ENCODE data around the gene SSBP3. TPM values are rescaled to one million over a fixed set of nuclear protein-coding genes. Genes with fewer than 3 reads are reported as not detected.

The SSBP3 gene
- total RNA-seq, 3 donors from 2014 or later = 21.3 to 28.0 (median 25.6) TPM

- Histone ChIP-seq H3K36me3 (no peaks in the 10 kb centered on the region), H3K27ac (no peak overlapping the region), H3K4me3 (no peak overlapping the region), H3K9me3 (no peaks in the 10 kb centered on the region), H3K4me1 (peaks cover 0 to 12% of the 10 kb centered on the region in 2 donors), H3K27me3 (no peaks in the 10 kb centered on the region)
- no peak for DNase-seq (ENCODE audit: low spot score in 2 of 2)
- intact Hi-C loops (cut with DNase I; ENCODE audit: low total_unique reads) = no loop called here
- TF ChIP-seq POLR2AphosphoS5 (IDR thresholded peaks at IDR 0.05) (no peak), CTCF (IDR thresholded peaks at IDR 0.05) (no peak), POLR2A (IDR thresholded peaks at IDR 0.05) (no peak)
Measured at GRCh38 chr1:54307305-54307704, 98.9 kb downstream of the SSBP3 start.

GRCh38 chr1:54305906-54306514 lies 100.2 kb downstream of the SSBP3 start:
- H3K4me3 ChIP-seq = no peak overlapping the region
- no peaks in the 10 kb centered on the region for H3K27me3 ChIP-seq
- intact Hi-C loops (cut with DNase I; ENCODE audit: low total_unique reads) = no loop called here
- no peak for TF ChIP-seq CTCF (IDR thresholded peaks at IDR 0.05)
- TF ChIP-seq POLR2A (IDR thresholded peaks at IDR 0.05) = no peak
- TF ChIP-seq POLR2AphosphoS5 (IDR thresholded peaks at IDR 0.05) = no peak
- no peak overlapping the region for H3K27ac ChIP-seq
- no peak for DNase-seq (ENCODE audit: low spot score in 2 of 2)
- peaks cover 0 to 12% of the 10 kb centered on the region in 2 donors for H3K4me1 ChIP-seq
- H3K36me3 ChIP-seq = no peaks in the 10 kb centered on the region
- H3K9me3 ChIP-seq = no peaks in the 10 kb centered on the region

GRCh38 chr1:54304518-54304917 lies 101.7 kb downstream of the SSBP3 start:
- TF ChIP-seq POLR2AphosphoS5 (IDR thresholded peaks at IDR 0.05) = no peak
- no peak for TF ChIP-seq CTCF (IDR thresholded peaks at IDR 0.05)
- no peak for TF ChIP-seq POLR2A (IDR thresholded peaks at IDR 0.05)
- DNase-seq (ENCODE audit: low spot score in 2 of 2) = no peak
- intact Hi-C loops (cut with DNase I; ENCODE audit: low total_unique reads) = no loop called here
- Histone ChIP-seq H3K9me3 (no peaks in the 10 kb centered on the region), H3K4me1 (peaks cover 0 to under 1% of the 10 kb centered on the region in 2 donors), H3K4me3 (no peak overlapping the region), H3K27ac (no peak overlapping the region), H3K27me3 (no peaks in the 10 kb centered on the region), H3K36me3 (no peaks in the 10 kb centered on the region)

GRCh38 chr1:54302951-54303843 lies 103.0 kb downstream of the SSBP3 start:
- H3K4me1 ChIP-seq = peaks cover 3 to 12% of the 10 kb centered on the region in 2 donors
- H3K9me3 ChIP-seq = no peaks in the 10 kb centered on the region
- no peak for DNase-seq (ENCODE audit: low spot score in 2 of 2)
- H3K27me3 ChIP-seq = no peaks in the 10 kb centered on the region
- TF ChIP-seq POLR2AphosphoS5 (IDR thresholded peaks at IDR 0.05) (no peak), CTCF (IDR thresholded peaks at IDR 0.05) (no peak), POLR2A (IDR thresholded peaks at IDR 0.05) (no peak)
- H3K4me3 ChIP-seq = no peak overlapping the region
- H3K36me3 ChIP-seq = no peaks in the 10 kb centered on the region
- intact Hi-C loops (cut with DNase I; ENCODE audit: low total_unique reads) = no loop called here
- no peak overlapping the region for H3K27ac ChIP-seq

GRCh38 chr1:54302549-54302948 lies 103.6 kb downstream of the SSBP3 start:
- Histone ChIP-seq H3K4me1 (peaks cover 3 to 18% of the 10 kb centered on the region in 2 donors), H3K4me3 (no peak overlapping the region), H3K9me3 (no peaks in the 10 kb centered on the region), H3K27me3 (no peaks in the 10 kb centered on the region), H3K27ac (no peak overlapping the region), H3K36me3 (no peaks in the 10 kb centered on the region)
- intact Hi-C loops (cut with DNase I; ENCODE audit: low total_unique reads) = no loop called here
- TF ChIP-seq POLR2A (IDR thresholded peaks at IDR 0.05) (no peak), CTCF (IDR thresholded peaks at IDR 0.05) (no peak), POLR2AphosphoS5 (IDR thresholded peaks at IDR 0.05) (no peak)
- no peak for DNase-seq (ENCODE audit: low spot score in 2 of 2)

All from breast epithelium (tissue), 4 donors.